WTC11 (cell line): ENCODE measurements around the gene RAPGEF2. TPM values are rescaled to one million over a fixed set of nuclear protein-coding genes. Genes with fewer than 3 reads are reported as not detected.

Experiments used
- ATAC-seq: fragments of 200-7000 bp; cut with Tn5 transposase; 2 replicates; pipeline ENCODE4 v1.10.0; 2021; ENCODE audit warnings: mild to moderate bottlenecking, moderate library complexity
- CTCF ChIA-PET: fragments of 300-600 bp; sonication (Branson Sonifier 250); formaldehyde crosslinking; loops from one replicate; lab custom pipeline; 2021; ENCODE audit warnings: antibody characterized with exemption; lab: Charles Lee
- POLR2A ChIA-PET: fragments of 350-600 bp; sonication (Branson Sonifier 250); formaldehyde crosslinking; loops from one replicate; lab custom pipeline; 2021; ENCODE audit warnings: antibody characterized with exemption; lab: Charles Lee
- DNase-seq: peaks from one replicate; pipeline ENCODE4 v3.0.0; 2021; ENCODE audit warnings: low spot score
- H3K27ac Mint-ChIP-seq: 2 replicates; pipeline ENCODE4 v1.8.0; 2021; ENCODE audit warnings: mixed read lengths
- H3K27me3 Mint-ChIP-seq: 2 replicates; pipeline ENCODE4 v1.8.0; 2021; ENCODE audit warnings: low read depth, mild to moderate bottlenecking, moderate library complexity, mixed read lengths
- H3K36me3 Mint-ChIP-seq: 2 replicates; pipeline ENCODE4 v1.8.0; 2021; ENCODE audit warnings: mixed read lengths
- H3K4me1 Mint-ChIP-seq: 2 replicates; pipeline ENCODE4 v1.8.0; 2022; ENCODE audit warnings: mixed read lengths
- H3K4me3 Mint-ChIP-seq: 2 replicates; pipeline ENCODE4 v1.8.0; 2021; ENCODE audit warnings: mild to moderate bottlenecking, moderate library complexity, mixed read lengths
- H3K9me3 Mint-ChIP-seq: 2 replicates; pipeline ENCODE4 v1.8.0; 2021; ENCODE audit warnings: mixed read lengths
- CREM ChIP-seq: sonication (generic); formaldehyde crosslinking; IDR thresholded peaks from 2 replicates; pipeline ENCODE4 v1.8.1; 2022; ENCODE audit warnings: mild to moderate bottlenecking, missing genetic modification reagents, moderate library complexity
- ETV6 ChIP-seq: sonication (generic); formaldehyde crosslinking; IDR thresholded peaks from 2 replicates; pipeline ENCODE4 v1.8.1; 2022; ENCODE audit warnings: mild to moderate bottlenecking, missing genetic modification reagents
- FOXP1 ChIP-seq: sonication (generic); formaldehyde crosslinking; IDR thresholded peaks from 2 replicates; pipeline ENCODE4 v1.8.0; 2022; ENCODE audit warnings: missing genetic modification reagents, mild to moderate bottlenecking, moderate library complexity, borderline replicate concordance
- GABPB1 ChIP-seq: sonication (generic); formaldehyde crosslinking; IDR thresholded peaks from 2 replicates; pipeline ENCODE4 v1.8.1; 2023; ENCODE audit warnings: mild to moderate bottlenecking, missing genetic modification reagents
- MXD4 ChIP-seq: fragments of 250-450 bp; sonication (Bioruptor Pico); IDR thresholded peaks from 2 replicates; pipeline ENCODE4 v1.8.0; 2021; ENCODE audit warnings: mild to moderate bottlenecking, moderate library complexity, borderline replicate concordance
- MYBL2 ChIP-seq: sonication (generic); formaldehyde crosslinking; IDR thresholded peaks from 2 replicates; pipeline ENCODE4 v1.8.1; 2023; ENCODE audit warnings: mild to moderate bottlenecking, moderate library complexity, missing genetic modification reagents
- NFATC4 ChIP-seq: fragments of 250-450 bp; sonication (Bioruptor Pico); IDR thresholded peaks from 2 replicates; pipeline ENCODE4 v1.9.0; 2021; ENCODE audit warnings: mild to moderate bottlenecking
- RORB ChIP-seq: fragments of 250-450 bp; sonication (Bioruptor Pico); IDR thresholded peaks from 2 replicates; pipeline ENCODE4 v1.9.0; 2021; ENCODE audit warnings: mild to moderate bottlenecking
- SMAD3 ChIP-seq: sonication (generic); formaldehyde crosslinking; IDR thresholded peaks from 2 replicates; pipeline ENCODE4 v1.8.0; 2022; ENCODE audit warnings: missing genetic modification reagents, mild to moderate bottlenecking, borderline replicate concordance
- TCF7 ChIP-seq: sonication (generic); formaldehyde crosslinking; IDR thresholded peaks from 2 replicates; pipeline ENCODE4 v1.8.0; 2022; ENCODE audit warnings: mild to moderate bottlenecking, low read depth, missing genetic modification reagents, moderate library complexity
- ZBTB21 ChIP-seq: sonication (generic); formaldehyde crosslinking; IDR thresholded peaks from 2 replicates; pipeline ENCODE4 v1.8.1; 2023; ENCODE audit warnings: mild to moderate bottlenecking, missing genetic modification reagents, borderline replicate concordance
- ZNF121 ChIP-seq: sonication (generic); formaldehyde crosslinking; IDR thresholded peaks from 2 replicates; pipeline ENCODE4 v1.8.0; 2023; ENCODE audit warnings: missing genetic modification reagents
- ZNF138 ChIP-seq: sonication (generic); formaldehyde crosslinking; conservative IDR thresholded peaks from 2 replicates; pipeline ENCODE4 v1.8.1; 2022; ENCODE audit warnings: mild to moderate bottlenecking, moderate library complexity, missing genetic modification reagents
- total RNA-seq: library from RNA; stranded (reverse); gene quantifications from 3 replicates; pipeline ENCODE4 v1.2.3, GENCODE V29; 2021
- TF ChIP-seq, protein P1 (sequence below): sonication (generic); formaldehyde crosslinking; IDR thresholded peaks from 2 replicates; pipeline ENCODE4 v1.8.1; 2022; ENCODE audit warnings: low read depth, mild to moderate bottlenecking, moderate library complexity, missing genetic modification reagents, borderline replicate concordance
- TF ChIP-seq, protein P2 (sequence below): sonication (generic); formaldehyde crosslinking; IDR thresholded peaks from 2 replicates; pipeline ENCODE4 v1.8.1; 2022; ENCODE audit warnings: mild to moderate bottlenecking, missing genetic modification reagents, moderate library complexity, borderline replicate concordance
- TF ChIP-seq, protein P3 (sequence below): fragments of 250-450 bp; sonication (Bioruptor Pico); IDR thresholded peaks from 2 replicates; pipeline ENCODE4 v1.9.0; 2021; ENCODE audit warnings: mild to moderate bottlenecking, borderline replicate concordance
- TF ChIP-seq, protein P4 (sequence below): sonication (generic); formaldehyde crosslinking; conservative IDR thresholded peaks from 2 replicates; pipeline ENCODE4 v1.8.1; 2023; ENCODE audit warnings: mild to moderate bottlenecking, low read depth, missing genetic modification reagents, moderate library complexity
- TF ChIP-seq, protein P5 (sequence below): fragments of 200-600 bp; IDR thresholded peaks from 2 replicates; pipeline ENCODE4 v1.8.0; 2022; ENCODE audit warnings: antibody characterized with exemption
- TF ChIP-seq, protein P6 (sequence below): sonication (generic); formaldehyde crosslinking; IDR thresholded peaks from 2 replicates; pipeline ENCODE4 v1.8.1; 2022; ENCODE audit warnings: low read depth, missing genetic modification reagents, borderline replicate concordance

The RAPGEF2 gene
- total RNA-seq, 1 experiment from 2014 or later = 40.6 TPM

DNA sequence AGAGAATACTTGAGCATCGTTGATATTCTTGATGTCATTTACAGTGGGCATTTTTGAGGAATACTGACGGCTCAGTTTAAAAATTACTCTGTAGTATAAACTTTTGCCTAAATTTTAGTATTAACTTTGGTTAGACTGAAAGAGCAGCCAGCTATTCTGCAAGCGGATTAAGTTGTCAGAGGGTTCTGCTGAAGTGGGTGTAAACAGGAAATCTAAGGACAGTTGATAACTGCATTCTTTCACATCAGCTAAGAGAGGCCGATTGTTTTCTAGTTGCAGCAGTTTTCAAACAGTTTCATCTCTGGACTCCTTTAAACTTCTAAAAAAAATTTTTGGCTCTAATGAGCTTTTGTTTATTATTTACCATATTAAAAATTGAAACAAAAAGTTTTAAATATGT, 149.6 kb downstream of the RAPGEF2 start (continued):
- TF ChIP-seq, protein P1, sequence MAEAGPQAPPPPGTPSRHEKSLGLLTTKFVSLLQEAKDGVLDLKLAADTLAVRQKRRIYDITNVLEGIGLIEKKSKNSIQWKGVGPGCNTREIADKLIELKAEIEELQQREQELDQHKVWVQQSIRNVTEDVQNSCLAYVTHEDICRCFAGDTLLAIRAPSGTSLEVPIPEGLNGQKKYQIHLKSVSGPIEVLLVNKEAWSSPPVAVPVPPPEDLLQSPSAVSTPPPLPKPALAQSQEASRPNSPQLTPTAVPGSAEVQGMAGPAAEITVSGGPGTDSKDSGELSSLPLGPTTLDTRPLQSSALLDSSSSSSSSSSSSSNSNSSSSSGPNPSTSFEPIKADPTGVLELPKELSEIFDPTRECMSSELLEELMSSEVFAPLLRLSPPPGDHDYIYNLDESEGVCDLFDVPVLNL (CRISPR knock-in tag) = no peak

DNA sequence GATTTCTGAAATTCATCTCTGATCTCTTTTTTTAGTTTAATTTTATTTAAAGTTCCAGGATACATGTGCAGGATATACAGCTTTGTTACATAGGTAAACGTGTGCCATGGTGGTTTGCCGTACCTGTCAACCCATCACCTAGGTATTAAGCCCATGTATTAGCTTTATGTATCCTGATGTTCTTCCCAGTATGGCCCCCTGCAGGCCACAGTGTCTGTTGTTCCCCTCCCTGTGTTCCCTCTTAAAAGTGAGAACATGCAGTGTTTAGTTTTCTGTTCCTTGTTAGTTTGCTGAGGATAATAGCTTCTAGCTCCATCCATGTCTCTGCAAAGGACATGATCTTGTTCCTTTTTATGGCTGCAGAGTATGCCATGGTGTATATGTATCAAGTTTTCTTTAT, 153.2 kb downstream of the RAPGEF2 start:
- Mint-ChIP-seq H3K9me3 (peaks cover 33% of the 10 kb centered on the region), H3K36me3 (peaks cover 31% of the 10 kb centered on the region), H3K4me3 (no peak overlapping the region), H3K4me1 (0 out of 2 replicates have a peak, but pooled peaks cover 4% of the 10 kb centered on the region), H3K27ac (no peak overlapping the region), H3K27me3 (no peaks in the 10 kb centered on the region)
- ChIA-PET POLR2A (no interaction called here), CTCF (interaction anchor here (0.6 kb wide), 1 partner anchor 11 kb away, joined by 4 read pairs; no protein-coding TSS in a partner anchor)
- ATAC-seq = 0 out of 2 replicates have a peak, but pooled peaks have one; percentile 30
- no peak for TF ChIP-seq NFATC4
- TF ChIP-seq, protein P2, sequence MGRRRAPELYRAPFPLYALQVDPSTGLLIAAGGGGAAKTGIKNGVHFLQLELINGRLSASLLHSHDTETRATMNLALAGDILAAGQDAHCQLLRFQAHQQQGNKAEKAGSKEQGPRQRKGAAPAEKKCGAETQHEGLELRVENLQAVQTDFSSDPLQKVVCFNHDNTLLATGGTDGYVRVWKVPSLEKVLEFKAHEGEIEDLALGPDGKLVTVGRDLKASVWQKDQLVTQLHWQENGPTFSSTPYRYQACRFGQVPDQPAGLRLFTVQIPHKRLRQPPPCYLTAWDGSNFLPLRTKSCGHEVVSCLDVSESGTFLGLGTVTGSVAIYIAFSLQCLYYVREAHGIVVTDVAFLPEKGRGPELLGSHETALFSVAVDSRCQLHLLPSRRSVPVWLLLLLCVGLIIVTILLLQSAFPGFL (CRISPR knock-in tag) = no peak
- no peak for DNase-seq

DNA sequence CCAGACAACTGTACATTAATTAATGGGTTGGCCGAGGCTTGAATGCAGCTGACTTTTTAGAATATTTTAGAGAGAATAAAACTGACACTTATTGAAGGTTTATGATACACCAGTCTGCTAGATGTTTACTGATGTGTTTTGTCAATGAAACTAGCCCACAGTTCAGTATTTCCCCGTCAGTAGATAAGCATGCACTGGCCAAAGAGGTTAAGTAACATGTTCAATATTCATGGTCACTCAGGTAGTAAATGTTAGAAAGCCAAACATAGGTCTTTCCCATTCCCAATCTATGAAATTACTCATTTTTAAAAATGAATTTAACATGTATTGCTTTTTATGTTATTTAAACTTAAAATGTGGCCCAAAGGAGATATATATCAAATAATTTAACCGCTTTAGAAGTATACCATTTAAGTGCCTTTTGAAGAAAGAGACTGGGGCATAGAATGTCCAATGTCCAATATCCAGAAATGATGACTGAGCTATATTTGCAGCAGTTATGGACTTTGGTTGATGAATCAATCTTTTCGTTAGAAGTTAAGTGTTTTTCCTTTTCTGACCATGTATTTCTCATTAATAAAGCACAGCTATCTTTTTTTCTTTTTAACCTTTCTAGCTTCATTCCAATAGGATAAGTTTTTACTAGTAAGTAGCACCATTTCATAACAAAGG, 156.1 kb downstream of the RAPGEF2 start:
- Mint-ChIP-seq H3K27me3 (no peaks in the 10 kb centered on the region), H3K4me1 (peaks cover 8% of the 10 kb centered on the region), H3K27ac (no peak overlapping the region), H3K36me3 (peaks cover 21% of the 10 kb centered on the region), H3K9me3 (peaks cover 20% of the 10 kb centered on the region), H3K4me3 (no peak overlapping the region)
- DNase-seq (no peak), ATAC-seq (no peak)
- ChIA-PET POLR2A (no interaction called here), CTCF (no interaction called here)
- TF ChIP-seq, protein P3, sequence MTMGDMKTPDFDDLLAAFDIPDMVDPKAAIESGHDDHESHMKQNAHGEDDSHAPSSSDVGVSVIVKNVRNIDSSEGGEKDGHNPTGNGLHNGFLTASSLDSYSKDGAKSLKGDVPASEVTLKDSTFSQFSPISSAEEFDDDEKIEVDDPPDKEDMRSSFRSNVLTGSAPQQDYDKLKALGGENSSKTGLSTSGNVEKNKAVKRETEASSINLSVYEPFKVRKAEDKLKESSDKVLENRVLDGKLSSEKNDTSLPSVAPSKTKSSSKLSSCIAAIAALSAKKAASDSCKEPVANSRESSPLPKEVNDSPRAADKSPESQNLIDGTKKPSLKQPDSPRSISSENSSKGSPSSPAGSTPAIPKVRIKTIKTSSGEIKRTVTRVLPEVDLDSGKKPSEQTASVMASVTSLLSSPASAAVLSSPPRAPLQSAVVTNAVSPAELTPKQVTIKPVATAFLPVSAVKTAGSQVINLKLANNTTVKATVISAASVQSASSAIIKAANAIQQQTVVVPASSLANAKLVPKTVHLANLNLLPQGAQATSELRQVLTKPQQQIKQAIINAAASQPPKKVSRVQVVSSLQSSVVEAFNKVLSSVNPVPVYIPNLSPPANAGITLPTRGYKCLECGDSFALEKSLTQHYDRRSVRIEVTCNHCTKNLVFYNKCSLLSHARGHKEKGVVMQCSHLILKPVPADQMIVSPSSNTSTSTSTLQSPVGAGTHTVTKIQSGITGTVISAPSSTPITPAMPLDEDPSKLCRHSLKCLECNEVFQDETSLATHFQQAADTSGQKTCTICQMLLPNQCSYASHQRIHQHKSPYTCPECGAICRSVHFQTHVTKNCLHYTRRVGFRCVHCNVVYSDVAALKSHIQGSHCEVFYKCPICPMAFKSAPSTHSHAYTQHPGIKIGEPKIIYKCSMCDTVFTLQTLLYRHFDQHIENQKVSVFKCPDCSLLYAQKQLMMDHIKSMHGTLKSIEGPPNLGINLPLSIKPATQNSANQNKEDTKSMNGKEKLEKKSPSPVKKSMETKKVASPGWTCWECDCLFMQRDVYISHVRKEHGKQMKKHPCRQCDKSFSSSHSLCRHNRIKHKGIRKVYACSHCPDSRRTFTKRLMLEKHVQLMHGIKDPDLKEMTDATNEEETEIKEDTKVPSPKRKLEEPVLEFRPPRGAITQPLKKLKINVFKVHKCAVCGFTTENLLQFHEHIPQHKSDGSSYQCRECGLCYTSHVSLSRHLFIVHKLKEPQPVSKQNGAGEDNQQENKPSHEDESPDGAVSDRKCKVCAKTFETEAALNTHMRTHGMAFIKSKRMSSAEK (CRISPR knock-in tag) = no peak
- no peak for TF ChIP-seq RORB (CRISPR knock-in tag)
- no peak for TF ChIP-seq ZNF121 (CRISPR knock-in tag)
- no peak for TF ChIP-seq ZNF138 (CRISPR knock-in tag)
- TF ChIP-seq MXD4 (CRISPR knock-in tag) = no peak
- TF ChIP-seq, protein P4, sequence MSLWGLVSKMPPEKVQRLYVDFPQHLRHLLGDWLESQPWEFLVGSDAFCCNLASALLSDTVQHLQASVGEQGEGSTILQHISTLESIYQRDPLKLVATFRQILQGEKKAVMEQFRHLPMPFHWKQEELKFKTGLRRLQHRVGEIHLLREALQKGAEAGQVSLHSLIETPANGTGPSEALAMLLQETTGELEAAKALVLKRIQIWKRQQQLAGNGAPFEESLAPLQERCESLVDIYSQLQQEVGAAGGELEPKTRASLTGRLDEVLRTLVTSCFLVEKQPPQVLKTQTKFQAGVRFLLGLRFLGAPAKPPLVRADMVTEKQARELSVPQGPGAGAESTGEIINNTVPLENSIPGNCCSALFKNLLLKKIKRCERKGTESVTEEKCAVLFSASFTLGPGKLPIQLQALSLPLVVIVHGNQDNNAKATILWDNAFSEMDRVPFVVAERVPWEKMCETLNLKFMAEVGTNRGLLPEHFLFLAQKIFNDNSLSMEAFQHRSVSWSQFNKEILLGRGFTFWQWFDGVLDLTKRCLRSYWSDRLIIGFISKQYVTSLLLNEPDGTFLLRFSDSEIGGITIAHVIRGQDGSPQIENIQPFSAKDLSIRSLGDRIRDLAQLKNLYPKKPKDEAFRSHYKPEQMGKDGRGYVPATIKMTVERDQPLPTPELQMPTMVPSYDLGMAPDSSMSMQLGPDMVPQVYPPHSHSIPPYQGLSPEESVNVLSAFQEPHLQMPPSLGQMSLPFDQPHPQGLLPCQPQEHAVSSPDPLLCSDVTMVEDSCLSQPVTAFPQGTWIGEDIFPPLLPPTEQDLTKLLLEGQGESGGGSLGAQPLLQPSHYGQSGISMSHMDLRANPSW = no peak
- TF ChIP-seq ZBTB21 (CRISPR knock-in tag) = no peak
- TF ChIP-seq ETV6 (CRISPR knock-in tag) = no peak
- TF ChIP-seq MYBL2 (CRISPR knock-in tag) = no peak
- TF ChIP-seq SMAD3 (CRISPR knock-in tag) = no peak
- TF ChIP-seq CREM (CRISPR knock-in tag) = no peak
- no peak for TF ChIP-seq TCF7
- TF ChIP-seq GABPB1 (CRISPR knock-in tag) = no peak
- TF ChIP-seq FOXP1 (CRISPR knock-in tag) = no peak
- TF ChIP-seq, protein P5, sequence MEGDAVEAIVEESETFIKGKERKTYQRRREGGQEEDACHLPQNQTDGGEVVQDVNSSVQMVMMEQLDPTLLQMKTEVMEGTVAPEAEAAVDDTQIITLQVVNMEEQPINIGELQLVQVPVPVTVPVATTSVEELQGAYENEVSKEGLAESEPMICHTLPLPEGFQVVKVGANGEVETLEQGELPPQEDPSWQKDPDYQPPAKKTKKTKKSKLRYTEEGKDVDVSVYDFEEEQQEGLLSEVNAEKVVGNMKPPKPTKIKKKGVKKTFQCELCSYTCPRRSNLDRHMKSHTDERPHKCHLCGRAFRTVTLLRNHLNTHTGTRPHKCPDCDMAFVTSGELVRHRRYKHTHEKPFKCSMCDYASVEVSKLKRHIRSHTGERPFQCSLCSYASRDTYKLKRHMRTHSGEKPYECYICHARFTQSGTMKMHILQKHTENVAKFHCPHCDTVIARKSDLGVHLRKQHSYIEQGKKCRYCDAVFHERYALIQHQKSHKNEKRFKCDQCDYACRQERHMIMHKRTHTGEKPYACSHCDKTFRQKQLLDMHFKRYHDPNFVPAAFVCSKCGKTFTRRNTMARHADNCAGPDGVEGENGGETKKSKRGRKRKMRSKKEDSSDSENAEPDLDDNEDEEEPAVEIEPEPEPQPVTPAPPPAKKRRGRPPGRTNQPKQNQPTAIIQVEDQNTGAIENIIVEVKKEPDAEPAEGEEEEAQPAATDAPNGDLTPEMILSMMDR = no peak
- TF ChIP-seq, protein P6, sequence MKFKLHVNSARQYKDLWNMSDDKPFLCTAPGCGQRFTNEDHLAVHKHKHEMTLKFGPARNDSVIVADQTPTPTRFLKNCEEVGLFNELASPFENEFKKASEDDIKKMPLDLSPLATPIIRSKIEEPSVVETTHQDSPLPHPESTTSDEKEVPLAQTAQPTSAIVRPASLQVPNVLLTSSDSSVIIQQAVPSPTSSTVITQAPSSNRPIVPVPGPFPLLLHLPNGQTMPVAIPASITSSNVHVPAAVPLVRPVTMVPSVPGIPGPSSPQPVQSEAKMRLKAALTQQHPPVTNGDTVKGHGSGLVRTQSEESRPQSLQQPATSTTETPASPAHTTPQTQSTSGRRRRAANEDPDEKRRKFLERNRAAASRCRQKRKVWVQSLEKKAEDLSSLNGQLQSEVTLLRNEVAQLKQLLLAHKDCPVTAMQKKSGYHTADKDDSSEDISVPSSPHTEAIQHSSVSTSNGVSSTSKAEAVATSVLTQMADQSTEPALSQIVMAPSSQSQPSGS (CRISPR knock-in tag) = no peak
